Measurements from ENCODE around the gene ARHGEF7. TPM values are rescaled to one million over a fixed set of nuclear protein-coding genes. Genes with fewer than 3 reads are reported as not detected.

ARHGEF7 gene
- total RNA-seq (2022; extraction: Qiagen RNA extraction; ENCODE audit: low read depth): 21.0 to 23.8 TPM (median 21.6 TPM) in 5 replicates

GRCh38 chr13:111115061-111115964, at the start of gene ARHGEF7:
Gene ARHGEF7 (plus strand): TSS chr13:111115310. CDS start chr13:111115527, 217 bp downstream.

GRCh38 chr13:111319998-111320911, 205.1 kb downstream of the ARHGEF7 start, which contains the start of gene TEX29:
Gene TEX29 (plus strand): TSS chr13:111320642. CDS start chr13:111320891, 249 bp downstream.

Other genes starting within 250 kb of the ARHGEF7 start
- 47.8 to 61.3 TPM (median 59.3 TPM) in 5 replicates for gene ANKRD10, start 200.2 kb upstream of the ARHGEF7 start, total RNA-seq (2022; extraction: Qiagen RNA extraction; ENCODE audit: low read depth)
- 0.16 to 0.32 TPM (median 0.17 TPM) in 3 of 5 replicates, not detected in the others for gene TEX29, start 205.3 kb downstream of the ARHGEF7 start, total RNA-seq (2022; extraction: Qiagen RNA extraction; ENCODE audit: low read depth)

Measured in A549 treated with DMSO at 1 μM for 4 hours (cell line).